Right lung (tissue), 5 donors: ENCODE data around the gene GPC5. TPM values are rescaled to one million over a fixed set of nuclear protein-coding genes. Genes with fewer than 3 reads are reported as not detected.

Experiments used
- DNase-seq, 2 donors: peaks; one replicate each; pipeline ENCODE4 v3.0.0-alpha.2; 2013
- polyA plus RNA-seq, 5 donors: library from polyadenylated mRNA; unstranded; fragments of 120-200 nt; gene quantifications; one replicate each; pipeline versions ENCODE4 v1.2.1 to v1.2.3, GENCODE V29; 2013; ENCODE audit warnings: inconsistent platforms in 1 of 5, low replicate concordance in 1 of 5; ENCODE audit not compliant: insufficient read length in 5 of 5, insufficient read depth in 1 of 5

The GPC5 gene
- polyA plus RNA-seq, 5 donors = 9.2 to 17.3 (median 14.9) TPM

DNA sequence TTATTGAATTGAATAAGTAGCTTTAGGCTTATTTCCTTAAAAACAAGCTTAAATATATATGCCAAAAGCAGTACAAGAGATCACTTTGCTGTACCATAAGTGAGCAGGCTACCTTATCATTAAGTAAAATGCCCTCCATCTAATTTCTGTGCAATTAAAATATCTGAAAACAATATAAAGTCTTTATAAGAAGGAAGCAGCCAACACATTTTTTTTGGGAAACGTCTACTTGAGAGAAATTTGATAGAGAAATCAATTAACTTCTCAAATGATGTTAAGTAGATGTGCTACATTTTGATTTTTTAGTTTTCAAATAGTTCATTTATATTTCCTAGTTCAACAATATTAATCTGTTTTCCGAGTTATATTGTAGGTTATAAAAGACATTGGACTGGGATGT lies 52.5 kb downstream of the GPC5 start:
- no peak for DNase-seq

DNA sequence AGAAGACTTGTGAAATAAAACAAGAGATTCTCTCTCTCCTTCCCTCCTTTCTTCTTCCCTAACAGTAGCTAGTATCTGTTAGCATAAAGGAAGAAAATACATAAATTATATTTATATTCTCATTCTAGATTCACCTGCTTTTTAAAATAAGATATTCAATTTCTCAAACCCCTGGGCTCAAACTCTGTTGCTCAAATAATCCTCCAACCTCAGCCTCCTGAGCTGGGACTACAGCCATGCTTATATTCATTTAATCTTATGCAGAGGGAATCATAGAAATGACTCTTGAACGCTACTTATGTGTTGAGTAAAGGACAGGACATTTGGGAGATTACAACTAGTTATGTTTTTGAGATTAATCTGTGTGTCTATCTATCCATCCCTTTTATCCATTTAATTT lies 56.2 kb downstream of the GPC5 start:
- no peak for DNase-seq

DNA sequence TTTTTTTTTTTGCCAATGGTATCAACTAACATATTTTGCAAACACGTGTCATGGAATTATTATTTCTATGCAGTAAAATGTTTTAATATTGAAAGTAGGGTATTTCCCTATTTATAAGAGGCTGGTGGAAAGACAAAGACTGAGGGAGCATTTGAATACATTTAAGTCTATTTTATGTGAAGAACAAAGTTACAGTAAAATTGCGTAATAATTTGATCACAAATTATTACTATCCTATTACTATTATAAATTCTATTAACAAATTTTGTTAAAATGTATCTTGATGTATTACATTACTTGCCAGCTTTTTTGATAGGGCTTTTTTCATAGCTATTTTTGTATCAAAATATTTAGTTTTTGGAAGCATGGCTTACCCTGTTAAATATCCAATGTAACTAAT lies 58.4 kb downstream of the GPC5 start:
- DNase-seq = no peak

DNA sequence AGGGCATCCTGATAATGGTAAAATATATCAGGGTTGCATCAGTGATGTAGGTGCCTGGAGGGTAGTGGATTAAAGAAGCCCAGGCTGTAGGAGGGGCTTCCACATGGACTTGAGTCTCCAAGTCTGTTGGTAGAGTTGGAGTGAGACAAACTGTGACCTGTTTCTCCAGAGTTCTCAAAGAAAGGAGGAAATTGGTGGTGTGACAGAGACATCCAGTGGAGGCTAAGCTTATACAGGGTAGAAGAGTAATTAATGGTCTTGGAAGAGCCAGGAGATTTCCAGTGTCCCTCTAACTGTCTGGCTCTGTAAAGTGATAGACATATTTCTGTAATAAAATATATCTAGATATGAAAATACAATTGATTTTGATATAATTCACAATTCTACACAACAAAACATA lies 61.1 kb downstream of the GPC5 start:
- DNase-seq = no peak

DNA sequence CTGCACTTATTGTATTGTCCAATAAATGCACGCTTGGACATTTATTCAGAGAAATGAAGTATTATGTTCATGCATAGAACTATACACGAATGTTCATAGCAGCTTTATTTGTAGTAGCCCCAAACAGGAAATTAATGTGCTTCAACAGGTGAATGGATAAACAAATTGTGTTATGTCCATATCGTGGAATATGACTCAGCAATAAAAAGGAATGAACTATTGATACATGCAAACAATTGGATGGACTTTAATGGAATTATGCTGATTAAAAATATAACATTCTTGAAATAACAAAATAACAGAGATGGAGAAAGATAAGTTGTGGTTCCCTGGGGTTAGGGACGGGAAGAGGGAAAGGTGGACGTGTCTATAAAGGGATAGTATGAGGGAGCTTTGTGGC lies 65.9 kb downstream of the GPC5 start:
- DNase-seq = no peak

DNA sequence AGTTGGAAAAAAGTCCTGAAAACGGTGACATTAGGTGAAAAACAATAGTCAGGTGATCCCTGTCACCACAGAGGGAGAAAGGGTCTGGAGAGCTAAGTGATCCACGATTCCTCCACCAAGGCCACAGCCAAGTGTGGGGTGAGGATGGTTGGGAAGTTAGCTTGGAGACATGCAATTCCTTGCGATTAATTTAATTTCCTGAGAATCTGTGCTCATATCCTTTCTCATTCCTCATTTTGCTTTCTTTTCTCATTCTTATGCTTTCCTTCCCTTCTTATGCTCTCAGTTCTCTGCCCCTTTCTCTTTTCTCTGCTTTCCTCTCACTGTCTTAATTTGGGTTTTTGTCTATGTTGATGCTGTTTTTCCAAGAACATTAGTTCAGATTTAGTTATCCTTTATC lies 68.8 kb downstream of the GPC5 start:
- DNase-seq = no peak

DNA sequence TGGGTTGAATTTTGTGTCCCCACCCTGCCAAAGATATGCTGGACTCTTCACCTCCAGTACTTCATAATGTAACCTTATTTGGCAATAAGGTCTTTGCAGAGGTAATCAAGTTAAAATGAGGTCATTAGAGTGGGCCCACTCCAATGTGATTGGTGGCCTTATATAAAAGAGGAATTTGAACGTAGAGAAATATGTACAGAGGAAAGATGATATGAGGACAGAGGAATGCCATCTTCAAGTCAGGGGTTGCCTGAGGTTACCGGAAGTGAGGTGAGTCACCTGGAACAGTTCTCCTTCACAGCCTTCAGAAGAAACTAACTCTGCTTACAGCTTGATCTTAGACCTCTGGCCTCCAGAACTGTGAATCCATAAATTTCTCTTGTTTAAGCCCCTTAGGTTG lies 69.9 kb downstream of the GPC5 start:
- no peak for DNase-seq

DNA sequence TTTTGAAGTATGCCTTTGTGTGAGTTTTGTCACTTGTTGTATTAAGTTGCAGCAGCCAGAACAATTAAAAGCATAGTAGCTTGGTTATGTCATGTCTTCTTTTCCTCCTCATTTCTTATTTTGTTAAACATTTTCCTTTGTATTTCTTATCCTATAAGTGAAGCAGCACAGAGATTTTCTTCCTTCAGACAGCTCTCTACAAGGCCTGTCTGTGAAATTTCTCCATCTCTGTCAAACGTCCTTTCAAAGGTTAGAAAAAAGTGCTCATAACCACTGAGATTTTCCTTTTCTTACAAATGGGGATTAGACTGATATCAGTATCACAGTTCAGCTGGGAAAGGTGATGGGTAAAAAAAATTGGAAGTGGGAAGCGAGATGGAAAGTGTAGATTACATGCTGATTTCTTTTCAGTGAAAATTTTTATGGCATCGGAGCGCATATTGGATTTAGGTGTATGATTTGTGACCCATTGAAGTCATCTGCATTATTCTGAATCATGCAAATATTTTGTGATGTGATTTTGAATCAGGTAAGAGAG lies 71.7 kb downstream of the GPC5 start:
- DNase-seq = no peak

DNA sequence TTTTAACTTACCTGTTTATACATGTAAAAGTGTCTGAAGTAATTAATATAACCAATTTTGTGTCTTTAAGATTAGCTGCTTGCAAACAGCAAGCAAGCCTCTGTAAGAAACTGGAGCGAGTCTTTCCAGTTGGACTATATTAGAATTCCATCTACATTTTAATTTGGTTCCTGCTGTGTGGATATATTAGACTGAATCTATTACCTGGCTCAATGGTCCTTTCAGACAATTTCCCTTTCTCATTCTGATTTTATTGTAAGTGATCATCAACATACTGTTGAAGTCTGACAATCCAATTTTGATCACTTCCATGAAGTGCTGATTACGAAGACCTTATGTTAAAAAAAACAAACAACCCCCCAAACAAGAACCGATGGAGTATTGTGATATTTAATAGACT lies 72.3 kb downstream of the GPC5 start:
- no peak for DNase-seq

DNA sequence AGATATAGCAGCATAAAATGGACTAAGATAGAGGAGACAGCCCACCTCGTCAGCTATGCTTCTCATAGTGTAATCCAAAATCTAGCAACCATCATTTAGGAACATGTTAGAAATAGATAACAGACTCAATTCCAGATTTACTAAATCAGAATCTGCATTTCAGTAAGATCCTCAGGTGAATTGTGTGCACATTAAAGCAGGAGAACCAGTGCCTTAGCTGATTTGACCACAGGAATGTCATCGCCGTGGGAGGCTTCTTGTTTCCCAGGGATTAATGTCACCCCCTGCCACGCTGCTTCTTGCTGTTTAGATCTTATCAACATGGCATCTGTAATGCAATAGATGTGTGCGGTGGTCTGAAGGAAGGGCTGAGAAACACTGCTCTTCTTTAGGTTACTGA lies 84.0 kb downstream of the GPC5 start:
- DNase-seq = no peak

DNA sequence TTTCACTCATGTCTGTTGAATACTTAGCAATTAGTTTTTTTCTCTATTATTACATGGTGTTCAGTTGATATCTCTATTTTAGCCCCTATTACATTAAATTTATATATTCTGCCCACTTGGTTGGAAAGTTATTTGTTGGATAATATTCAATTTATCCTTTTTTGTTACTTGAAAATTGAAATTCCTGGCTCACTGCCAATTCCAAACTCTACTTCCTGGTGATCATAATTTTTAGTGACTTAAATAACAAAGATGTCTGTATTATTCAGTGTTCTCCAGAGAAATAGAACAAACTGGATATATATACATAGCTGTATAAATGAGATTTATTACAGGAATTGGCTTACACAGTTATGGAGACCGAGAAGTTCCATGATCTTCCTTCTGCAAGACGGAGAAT lies 93.6 kb downstream of the GPC5 start:
- DNase-seq = peak in 1 of 2 donors; percentile 3

DNA sequence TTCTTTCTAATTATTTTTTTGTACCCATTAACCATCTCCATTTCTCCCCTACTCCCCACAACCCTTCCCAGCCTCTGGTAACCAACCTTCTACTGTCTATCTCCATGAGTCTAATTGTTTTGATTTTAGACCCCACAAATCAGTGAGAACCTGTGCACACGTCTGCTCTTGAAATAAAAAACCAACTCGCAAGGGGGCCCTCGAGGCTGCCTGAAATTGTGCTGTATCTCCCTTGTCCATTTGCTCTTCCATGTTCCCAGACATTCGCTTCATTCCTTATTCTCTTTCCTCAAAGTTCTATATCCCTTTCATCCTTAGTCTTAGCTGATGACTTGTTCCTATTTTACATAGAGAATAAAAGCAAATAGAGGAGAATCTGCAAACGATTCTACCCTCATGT lies 95.0 kb downstream of the GPC5 start:
- DNase-seq = no peak

DNA sequence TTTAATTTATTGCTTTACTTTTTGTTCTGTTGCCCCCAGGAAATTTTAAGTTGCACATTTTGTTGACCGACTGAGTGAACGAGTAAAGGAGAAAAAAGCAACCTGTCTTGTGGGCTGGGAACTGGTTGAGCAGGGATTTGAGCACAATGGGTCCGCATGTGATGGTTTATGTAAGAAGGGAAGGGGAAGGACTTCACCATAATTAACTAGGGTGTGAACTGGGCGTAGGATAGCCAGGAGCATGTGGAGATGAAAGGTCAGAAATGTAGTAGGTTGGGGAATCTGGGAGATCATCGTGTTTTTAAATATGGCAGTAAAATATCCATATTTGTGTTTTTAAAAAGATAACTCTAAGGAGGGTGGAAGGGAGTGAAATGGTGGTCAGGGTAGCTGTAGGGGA lies 99.9 kb downstream of the GPC5 start:
- no peak for DNase-seq

DNA sequence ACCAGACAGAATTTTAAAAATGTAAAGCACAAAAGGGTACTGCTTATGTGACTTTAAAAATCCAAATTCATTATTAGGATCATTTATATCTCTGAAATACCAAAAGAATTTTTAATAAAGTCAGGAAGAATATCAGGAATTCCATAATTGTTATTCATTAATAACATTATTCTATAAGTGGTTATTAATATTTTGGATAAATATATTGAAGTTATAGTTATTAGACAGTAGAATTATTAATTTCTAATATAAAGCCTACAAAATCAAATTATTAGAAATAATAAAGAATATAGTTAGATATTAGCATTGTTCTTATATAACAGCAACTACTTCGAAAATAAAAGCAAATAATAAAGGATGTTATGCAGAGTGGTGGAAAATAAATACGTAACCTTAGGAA lies 105.8 kb downstream of the GPC5 start:
- no peak for DNase-seq

DNA sequence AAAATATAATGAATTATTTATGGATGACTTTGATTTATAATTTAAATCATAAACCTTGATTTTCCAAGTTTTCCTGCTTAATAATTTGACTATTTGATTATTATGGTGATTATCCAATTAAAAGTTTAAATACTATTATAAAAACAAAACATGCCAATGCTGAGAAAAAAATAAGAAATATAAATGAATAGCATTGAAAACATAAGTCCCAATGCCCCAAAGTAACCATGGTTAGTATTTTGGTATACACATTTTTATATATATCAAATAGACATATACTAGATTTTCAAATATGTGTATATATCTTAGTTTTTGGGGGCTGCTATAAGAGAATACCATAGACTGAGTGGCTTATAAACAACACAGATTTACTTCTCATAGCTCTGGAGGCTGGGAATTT lies 108.3 kb downstream of the GPC5 start:
- DNase-seq = no peak

DNA sequence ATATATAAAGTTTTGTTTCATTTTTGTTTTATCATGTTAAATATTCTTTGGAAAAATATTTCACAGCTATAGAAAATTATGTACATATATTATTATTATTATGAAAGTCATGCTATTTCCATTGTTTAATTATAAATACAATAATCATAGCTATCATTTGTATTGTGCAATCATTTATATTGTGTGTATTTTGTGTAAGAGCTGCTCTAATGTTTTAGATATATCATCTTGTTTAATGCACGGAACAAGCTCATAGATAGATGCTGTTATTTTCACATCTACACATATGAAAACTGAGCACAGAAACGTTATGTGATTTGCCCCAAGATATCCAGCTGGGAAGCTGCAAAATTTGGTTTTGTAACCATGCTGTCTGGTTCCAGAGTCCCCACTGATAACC lies 111.6 kb downstream of the GPC5 start:
- no peak for DNase-seq

DNA sequence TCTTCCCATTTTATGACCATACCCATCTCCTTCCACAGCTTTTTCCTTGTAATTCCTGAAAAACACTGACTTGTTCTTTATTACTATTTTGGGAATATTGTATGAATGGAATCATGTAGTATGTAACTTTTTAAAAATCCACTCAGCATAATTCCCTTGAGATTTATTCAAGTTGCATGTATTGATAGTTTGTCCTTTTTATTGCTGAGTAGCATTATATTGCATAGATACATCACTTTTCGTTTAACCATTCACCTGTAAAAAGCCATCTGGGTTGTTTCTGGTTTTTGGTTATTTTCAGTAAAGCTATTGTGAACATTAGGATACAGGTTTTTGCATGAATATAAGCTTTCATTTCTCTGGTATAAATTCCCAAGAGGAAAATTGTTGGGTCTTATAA lies 115.4 kb downstream of the GPC5 start:
- no peak for DNase-seq

DNA sequence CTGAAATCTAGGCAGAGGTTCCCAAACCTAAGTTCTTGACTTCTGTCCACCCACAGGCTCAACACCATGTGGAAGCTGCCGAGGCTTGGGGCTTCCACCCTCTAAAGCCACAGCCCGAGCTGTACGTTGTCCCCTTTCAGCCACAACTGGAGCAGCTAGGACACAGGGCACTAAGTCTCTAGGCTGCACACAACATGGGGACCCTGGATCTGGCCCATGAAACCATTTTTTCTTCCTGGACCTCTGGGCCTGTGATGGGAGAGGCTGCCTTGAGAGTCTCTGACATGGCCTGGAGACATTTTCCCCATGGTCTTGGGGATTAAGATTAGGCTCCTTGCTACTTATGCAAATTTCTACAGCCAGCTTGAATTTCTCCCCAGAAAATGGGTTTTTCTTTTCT lies 118.4 kb downstream of the GPC5 start:
- DNase-seq = no peak

DNA sequence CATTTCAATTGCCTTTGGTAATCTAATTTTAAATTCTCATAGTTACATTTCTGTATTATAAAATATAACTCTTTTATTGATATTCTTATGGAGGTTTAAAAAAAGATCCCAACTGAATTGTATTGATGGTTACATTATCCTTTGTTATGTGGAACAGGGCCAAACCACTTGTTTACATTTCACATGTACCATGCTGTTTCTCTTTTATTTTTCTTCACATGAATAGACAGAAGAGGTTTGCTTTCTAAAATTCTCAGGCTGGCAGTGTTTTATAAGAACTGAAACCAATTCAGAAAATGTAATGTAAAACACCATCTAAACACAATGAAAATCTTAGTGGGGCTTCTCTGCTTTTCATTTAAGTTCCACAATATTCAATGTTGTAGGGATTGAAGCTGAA lies 122.5 kb downstream of the GPC5 start:
- DNase-seq = no peak

DNA sequence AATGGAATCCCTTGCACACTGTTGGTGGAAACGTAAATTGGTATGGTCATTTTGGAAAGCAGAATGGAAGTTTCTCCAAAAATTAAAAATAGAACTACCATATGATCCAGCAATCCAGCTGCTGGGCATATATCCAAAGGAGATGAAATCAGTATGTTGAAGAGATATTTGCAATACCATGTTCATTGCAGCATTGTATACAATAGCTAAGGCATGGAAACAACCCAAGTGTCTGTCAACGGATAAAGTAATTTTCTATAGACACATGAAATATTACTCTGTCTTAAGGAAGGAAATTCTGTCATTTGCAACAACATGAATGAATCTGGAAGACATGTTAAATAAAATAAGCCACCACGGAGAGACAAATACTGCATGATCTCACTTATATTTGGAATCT lies 124.7 kb downstream of the GPC5 start:
- no peak for DNase-seq

DNA sequence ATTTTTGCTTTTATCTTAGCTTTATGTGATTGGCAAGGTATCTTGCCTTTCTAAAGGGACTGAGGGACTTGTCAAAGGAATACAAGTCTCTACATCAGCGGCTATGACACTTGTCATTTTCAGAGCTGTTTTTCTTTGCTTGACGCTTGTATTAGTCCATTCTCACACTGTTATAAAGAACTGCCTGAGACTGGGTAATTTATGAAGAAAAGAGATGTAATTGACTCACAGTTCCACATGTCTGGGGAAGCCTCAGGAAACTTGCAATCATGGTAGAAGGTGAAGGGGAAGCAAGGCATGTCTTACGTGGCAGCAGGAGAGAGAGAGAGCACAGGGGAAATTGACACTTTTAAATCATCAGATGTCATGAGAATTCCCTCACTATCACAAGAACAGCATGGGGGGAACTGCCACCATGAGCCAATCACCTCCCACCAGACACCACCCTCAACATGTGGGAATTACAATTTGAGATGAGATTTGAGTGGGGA lies 128.2 kb downstream of the GPC5 start:
- DNase-seq = no peak

DNA sequence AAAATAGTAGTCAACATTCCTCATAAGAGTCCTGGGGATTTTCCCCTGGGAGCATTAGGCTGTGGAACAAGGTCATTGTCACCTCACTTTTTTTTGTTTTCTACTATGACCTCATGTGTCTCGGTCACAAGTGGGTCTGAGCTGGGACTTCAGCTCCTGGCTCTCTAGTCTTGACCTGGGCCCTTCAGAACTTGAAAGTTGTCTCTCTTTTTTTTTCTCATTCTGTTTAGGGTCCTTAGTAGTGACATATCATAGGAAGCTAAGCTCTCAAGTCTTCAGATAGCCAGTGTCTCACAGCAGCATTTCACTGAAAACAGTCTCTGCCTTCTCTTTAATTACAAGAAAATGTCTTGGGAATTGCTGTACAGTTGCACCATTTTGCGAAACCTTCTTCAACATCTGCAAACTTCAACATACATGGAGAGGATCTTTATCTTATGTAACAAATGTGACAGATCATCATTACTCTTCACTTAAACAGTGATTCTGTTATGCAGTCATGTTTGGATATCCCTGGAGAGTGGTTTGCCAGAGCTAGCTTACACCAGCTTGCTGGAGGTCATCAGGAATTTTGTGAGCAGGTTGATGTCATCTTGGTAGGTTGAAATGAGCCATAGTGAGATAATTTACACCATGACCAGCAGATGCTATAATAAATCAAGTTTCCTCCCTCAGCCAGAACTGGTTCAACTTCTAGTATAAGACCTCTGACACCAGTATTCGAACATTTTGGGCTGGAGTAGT lies 131.5 kb downstream of the GPC5 start:
- no peak for DNase-seq

DNA sequence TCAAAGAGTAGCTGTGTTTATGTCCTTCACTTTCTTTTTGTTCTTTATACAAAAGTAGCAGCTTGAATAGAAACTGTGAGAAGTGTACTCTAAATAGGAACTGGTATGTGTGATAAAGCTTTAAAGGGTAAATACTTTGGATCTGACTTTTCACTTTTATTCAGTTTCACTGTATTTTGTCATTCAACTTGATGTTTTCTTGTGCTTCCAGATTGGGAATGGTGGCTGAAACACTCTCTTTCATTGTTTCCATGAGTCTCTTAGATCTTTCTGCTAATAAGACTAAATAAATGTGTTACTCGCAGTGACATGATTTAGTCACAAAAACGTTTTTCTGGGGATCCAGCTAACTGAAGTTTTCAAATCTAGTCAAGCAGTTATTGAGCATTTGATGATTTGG lies 133.2 kb downstream of the GPC5 start:
- no peak for DNase-seq

DNA sequence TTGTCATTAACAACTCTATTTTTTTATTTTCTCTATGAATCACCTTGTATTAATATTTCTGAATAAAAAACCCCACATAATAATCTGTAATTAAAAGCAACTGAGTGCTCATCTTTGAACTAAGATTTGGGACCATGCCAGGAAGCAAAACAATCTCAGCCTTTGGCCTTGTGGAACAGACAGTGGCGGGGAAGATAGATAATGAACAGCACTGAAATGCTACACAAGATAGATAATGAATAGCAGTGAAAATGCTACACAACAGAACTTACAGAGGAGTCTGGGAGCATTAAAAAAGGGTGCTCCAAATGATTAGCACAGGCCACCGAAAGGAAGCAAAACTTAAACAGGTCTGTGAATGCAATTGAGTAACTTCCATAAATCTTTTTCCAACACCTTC lies 134.9 kb downstream of the GPC5 start:
- DNase-seq = no peak
